GM15510 (cell line): Measurements from ENCODE around the gene EPM2AIP1.

ENCODE experiments used
- POLR2A ChIP-seq: IDR thresholded peaks from 3 replicates; pipeline ENCODE4 v1.6.1; 2011; ENCODE audit warnings: borderline replicate concordance; ENCODE audit not compliant: insufficient read length; ENCODE audit errors: extremely low read depth

EPM2AIP1 gene

DNA sequence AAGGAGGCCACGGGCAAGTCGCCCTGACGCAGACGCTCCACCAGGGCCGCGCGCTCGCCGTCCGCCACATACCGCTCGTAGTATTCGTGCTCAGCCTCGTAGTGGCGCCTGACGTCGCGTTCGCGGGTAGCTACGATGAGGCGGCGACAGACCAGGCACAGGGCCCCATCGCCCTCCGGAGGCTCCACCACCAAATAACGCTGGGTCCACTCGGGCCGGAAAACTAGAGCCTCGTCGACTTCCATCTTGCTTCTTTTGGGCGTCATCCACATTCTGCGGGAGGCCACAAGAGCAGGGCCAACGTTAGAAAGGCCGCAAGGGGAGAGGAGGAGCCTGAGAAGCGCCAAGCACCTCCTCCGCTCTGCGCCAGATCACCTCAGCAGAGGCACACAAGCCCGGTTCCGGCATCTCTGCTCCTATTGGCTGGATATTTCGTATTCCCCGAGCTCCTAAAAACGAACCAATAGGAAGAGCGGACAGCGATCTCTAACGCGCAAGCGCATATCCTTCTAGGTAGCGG lies at the start of gene EPM2AIP1:
Gene EPM2AIP1 (minus strand): TSS at position 326 of the 520 bp plus-strand sequence. CDS start 54 bp downstream, at position 272.
- TF ChIP-seq POLR2A, result peak; percentile 77

DNA sequence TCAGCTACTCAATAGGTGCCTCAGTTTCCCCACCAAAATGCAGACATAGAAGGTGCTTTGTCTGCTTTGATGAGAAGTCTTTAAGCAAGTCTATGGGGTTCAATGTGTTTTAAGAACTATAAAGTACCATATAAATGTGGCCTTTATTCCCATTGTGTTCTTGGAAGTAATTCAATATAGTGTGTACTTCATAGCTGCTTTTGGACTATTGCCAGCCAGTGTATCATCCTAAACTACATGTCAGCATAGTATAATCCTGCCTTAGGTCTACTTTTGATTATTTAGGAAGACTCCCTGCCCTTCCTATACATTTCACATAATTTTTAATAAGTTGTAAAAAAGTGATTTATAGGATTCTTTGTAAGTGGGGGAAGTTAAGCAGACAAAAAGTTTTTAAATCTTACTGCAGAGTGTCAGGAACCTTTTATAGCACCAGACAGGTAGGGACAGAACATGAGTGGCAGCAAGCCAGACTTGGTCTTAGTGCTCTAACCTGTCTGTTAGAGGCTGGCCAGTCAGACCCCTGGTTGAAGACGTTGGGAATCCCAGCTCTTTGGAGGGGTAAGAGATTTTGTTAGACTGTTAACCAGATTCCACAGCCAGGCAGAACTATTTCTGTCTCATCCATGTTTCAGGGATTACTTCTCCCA lies 48.7 kb upstream of the EPM2AIP1 start:
- TF ChIP-seq POLR2A, result no peak

DNA sequence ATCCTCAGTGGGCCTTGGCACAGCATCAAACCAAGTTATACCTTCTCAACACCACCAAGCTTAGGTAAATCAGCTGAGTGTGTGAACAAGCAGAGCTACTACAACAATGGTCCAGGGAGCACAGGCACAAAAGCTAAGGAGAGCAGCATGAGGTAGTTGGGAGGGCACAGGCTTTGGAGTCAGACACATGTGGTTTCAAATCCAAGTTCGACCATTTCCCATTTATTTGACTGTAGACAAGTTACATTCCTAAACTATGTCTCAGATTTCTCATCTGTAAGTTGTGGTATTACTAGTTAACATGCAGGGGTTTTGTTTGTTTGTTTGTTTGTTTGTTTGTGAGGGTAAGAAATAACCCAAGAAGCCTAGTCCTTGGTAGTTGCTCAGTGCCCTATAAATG lies 47.3 kb upstream of the EPM2AIP1 start:
- no peak for TF ChIP-seq POLR2A

DNA sequence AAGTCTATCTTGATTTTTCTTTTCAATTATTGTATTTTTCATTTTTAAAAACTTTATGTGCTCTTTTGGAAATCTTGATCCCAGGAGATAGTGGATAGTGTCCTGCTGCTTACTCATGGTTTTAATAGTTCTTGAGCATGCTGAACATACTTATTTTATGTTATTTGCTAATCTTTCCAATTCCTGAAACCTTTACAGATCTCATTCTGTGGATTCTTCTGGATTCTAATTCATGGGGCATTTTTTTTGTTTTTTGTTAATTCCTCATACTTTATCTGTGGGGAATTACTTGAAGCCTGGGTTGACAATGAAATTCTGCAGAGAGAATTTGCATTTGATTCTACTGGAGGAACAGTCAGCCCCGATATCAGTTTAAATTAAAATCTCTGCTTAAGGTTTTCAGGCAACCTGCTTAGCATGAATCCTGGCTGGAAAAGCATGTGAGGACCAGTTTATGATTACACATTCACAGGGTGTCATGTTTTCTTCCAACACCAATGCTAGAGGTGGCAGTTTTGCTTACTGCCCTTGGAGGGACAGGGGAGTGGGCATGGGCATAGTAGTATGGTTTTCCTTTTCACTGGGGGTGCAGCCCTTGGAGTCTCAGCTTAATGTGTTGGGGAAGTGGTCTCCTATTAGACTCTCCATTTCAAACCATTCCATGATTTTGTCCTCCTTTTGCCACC lies 46.4 kb upstream of the EPM2AIP1 start:
- no peak for TF ChIP-seq POLR2A

GRCh38 chr3:37037352-37037751 lies 44.4 kb upstream of the EPM2AIP1 start:
- TF ChIP-seq POLR2A, result no peak

- TF ChIP-seq POLR2A, result no peak
These were observed 40.0 kb upstream of the EPM2AIP1 start for GRCh38 chr3:37032961-37033360.

DNA sequence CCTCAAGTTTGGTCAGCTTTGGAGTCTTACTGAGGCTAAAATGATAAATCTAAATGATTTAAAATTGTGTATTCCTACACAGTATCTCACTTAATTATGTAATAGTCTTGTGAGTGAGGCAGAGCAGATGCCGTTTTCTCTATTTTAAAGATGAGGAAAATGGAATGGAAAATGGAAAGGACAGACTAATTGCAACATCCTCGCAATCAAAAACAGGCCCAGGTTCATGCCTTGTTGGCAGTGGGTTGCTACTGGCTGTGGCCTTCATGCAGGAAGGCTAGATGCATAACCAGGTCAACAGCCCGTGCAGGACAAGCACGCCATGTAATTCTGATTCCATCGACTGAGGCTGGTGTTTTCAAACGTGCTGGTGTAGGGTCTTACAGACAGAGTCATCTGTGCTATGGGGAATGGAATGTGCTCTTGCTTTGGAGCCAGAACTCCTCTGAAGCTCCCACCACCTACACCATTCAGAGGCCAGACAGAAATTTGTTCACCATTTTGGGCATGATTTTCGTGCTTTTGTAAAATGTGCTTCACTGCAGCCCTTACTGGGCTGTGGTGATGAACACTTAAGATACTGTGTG lies 38.3 kb upstream of the EPM2AIP1 start:
- TF ChIP-seq POLR2A, result no peak

DNA sequence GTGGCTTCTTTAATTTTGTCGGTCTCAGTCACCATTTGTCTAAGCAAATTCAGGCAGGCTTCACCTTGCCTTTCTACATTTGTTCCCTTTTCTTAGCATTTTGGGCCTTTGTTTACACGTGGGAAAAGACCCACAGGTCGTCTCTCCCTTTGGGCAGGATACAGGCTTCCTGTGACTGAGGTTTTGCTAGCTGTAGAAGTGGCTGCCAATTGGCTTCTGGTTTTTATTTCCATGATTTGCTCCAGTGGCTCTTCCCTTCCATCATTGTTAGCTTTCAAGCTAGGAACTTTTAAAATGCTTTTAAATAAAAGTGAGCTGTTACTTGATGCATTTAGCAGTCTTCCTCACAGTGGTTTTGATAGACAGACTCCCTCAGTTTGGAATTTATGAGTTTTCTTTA lies 37.7 kb upstream of the EPM2AIP1 start:
- TF ChIP-seq POLR2A, result no peak

- no peak for TF ChIP-seq POLR2A
These were observed 36.7 kb upstream of the EPM2AIP1 start for GRCh38 chr3:37029516-37030163.

DNA sequence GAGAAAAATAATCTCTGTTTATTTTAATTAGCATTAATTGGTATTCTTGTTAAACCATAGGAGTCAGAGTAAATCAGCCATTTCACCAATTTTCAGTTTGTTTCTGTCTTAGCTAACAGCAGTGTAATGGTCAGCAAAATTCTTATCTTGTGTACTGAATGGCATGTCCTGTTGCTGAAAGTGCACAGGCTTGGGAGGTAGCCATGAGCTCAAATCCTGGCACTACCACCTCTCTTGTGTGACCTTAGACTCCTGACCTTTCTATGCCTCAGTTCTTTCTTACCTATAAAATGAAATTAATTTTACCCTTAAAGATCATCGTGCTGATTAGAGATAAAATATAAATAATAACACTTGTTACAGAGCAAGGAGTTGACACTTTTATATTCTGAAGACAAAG lies 36.2 kb upstream of the EPM2AIP1 start:
- TF ChIP-seq POLR2A, result no peak

- TF ChIP-seq POLR2A, result no peak
These were observed 35.4 kb upstream of the EPM2AIP1 start for GRCh38 chr3:37028329-37028728.

- no peak for TF ChIP-seq POLR2A
These were observed 33.9 kb upstream of the EPM2AIP1 start for GRCh38 chr3:37026851-37027250.

DNA sequence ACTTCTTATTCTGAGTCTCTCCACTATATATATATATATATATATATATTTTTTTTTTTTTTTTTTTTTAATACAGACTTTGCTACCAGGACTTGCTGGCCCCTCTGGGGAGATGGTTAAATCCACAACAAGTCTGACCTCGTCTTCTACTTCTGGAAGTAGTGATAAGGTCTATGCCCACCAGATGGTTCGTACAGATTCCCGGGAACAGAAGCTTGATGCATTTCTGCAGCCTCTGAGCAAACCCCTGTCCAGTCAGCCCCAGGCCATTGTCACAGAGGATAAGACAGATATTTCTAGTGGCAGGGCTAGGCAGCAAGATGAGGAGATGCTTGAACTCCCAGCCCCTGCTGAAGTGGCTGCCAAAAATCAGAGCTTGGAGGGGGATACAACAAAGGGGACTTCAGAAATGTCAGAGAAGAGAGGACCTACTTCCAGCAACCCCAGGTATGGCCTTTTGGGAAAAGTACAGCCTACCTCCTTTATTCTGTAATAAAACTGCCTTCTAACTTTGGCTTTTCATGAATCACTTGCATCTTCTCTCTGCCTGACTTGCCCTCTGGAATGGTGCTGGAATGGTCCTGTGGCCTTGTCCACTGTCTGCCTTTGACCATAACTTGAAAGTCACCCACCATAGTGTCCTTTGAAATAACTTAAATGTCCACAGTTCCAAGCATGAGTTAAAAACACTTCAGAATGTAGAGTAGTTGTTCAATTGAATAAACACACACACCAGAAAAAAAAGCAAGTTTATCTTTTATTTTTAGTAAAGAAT lies 32.8 kb upstream of the EPM2AIP1 start:
- no peak for TF ChIP-seq POLR2A

- no peak for TF ChIP-seq POLR2A
These were observed 32.0 kb upstream of the EPM2AIP1 start for GRCh38 chr3:37024820-37025405.

DNA sequence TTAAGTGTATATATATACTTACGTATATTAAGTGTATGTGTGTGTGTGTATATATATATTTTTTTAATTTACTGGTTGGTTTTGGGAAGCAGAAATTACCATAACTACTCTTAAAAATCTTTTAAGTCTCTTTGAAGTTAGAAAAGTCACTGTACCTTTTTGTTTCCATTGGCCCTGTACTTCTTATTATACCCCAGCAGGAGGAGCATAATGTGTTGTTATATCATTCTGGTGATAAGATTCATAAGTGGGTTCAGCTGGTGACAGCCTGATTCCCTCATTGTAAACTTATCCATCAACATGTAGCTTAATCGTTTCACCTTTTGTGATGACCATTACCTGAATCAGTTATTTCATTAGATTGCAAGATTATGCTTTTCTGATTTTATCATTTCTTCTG lies 31.2 kb upstream of the EPM2AIP1 start:
- no peak for TF ChIP-seq POLR2A

- TF ChIP-seq POLR2A, result no peak
These were observed 24.8 kb upstream of the EPM2AIP1 start for GRCh38 chr3:37017683-37018082.
